GM12878 (cell line): ENCODE data around the gene ELK4. TPM values are rescaled to one million over a fixed set of nuclear protein-coding genes. Genes with fewer than 3 reads are reported as not detected.
A peak's percentile ranks its signal among the peaks of the same experiment; 100 is the strongest.

Source experiments
- ATAC-seq: fragments of 200-7000 bp; cut with Tn5 transposase; 3 replicates; pipeline ENCODE4 v1.9.1; 2020; ENCODE audit warnings: mild to moderate bottlenecking, moderate library complexity
- BruUV-seq: library from RNA; stranded (reverse); fragments of 400-500 nt; replicated peaks from 2 replicates; lab custom pipeline; 2021; lab: Mats Ljungman, UMichigan
- CTCF ChIA-PET: fragments of 300-600 bp; sonication (Branson Sonifier 250); formaldehyde crosslinking; extraction: SDS; loops from one replicate; lab custom pipeline; 2021; ENCODE audit warnings: inconsistent platforms; lab: Yijun Ruan, JAX
- POLR2A ChIA-PET: fragments of 350-600 bp; formaldehyde crosslinking; extraction: SDS; loops from one replicate; lab custom pipeline; 2021; ENCODE audit warnings: inconsistent platforms; lab: Charles Lee
- RAD21 ChIA-PET: fragments of 300-600 bp; sonication (Branson Sonifier 250); formaldehyde crosslinking; loops from one replicate; lab custom pipeline; 2023; ENCODE audit warnings: antibody characterized with exemption; ENCODE audit not compliant: unreplicated experiment; lab: Charles Lee
- SMC1A ChIA-PET: fragments of 300-600 bp; sonication (Branson Sonifier 250); formaldehyde crosslinking; loops from one replicate; lab custom pipeline; 2023; ENCODE audit not compliant: unreplicated experiment, uncharacterized antibody; lab: Charles Lee
- DNase-seq: peaks from one replicate; pipeline ENCODE4 v3.0.0-alpha.2; 2011; ENCODE audit warnings: low read depth, low spot score
- FAIRE-seq: peaks from 3 replicates; lab custom pipeline; 2011; peaks lifted over from hg19 to GRCh38; lab: Jason Lieb, UNC
- H2AFZ ChIP-seq: 2 replicates; pipeline ENCODE4 v1.6.0; 2011; ENCODE audit warnings: low read depth, low read length, control low read depth; ENCODE audit not compliant: control insufficient read depth
- H3K27ac ChIP-seq: 2 replicates; pipeline ENCODE4 v1.5.1; 2011; ENCODE audit warnings: control low read depth; ENCODE audit not compliant: control insufficient read depth, insufficient read depth
- H3K27me3 ChIP-seq, 2 experiments: replicated peaks in 1 of 2; 2 replicates each; pipeline versions ENCODE4 v1.6.0 to v1.6.1; 2011; ENCODE audit warnings: low read length in 1 of 2; ENCODE audit not compliant: control insufficient read depth in 2 of 2, insufficient read depth in 2 of 2
- H3K36me3 ChIP-seq, 2 experiments: 2 replicates each; pipeline ENCODE4 v1.5.1; 2011; ENCODE audit warnings: low read length in 1 of 2; ENCODE audit not compliant: control insufficient read depth in 2 of 2, insufficient read depth in 2 of 2
- H3K4me1 ChIP-seq: 2 replicates; pipeline ENCODE4 v1.6.1; 2011; ENCODE audit warnings: mild to moderate bottlenecking, low read length, moderate library complexity, mixed read lengths; ENCODE audit not compliant: control insufficient read depth, insufficient read depth
- H3K4me2 ChIP-seq: 2 replicates; pipeline ENCODE4 v1.6.0; 2011; ENCODE audit warnings: control low read depth; ENCODE audit not compliant: control insufficient read depth, insufficient read depth
- H3K4me3 ChIP-seq: fragments of 200-600 bp; sonication (generic); 2 replicates; pipeline ENCODE4 v1.5.1; 2016
- H3K79me2 ChIP-seq: 2 replicates; pipeline ENCODE4 v1.6.0; 2011; ENCODE audit warnings: low read length; ENCODE audit not compliant: control insufficient read depth, insufficient read depth
- H3K9ac ChIP-seq: 2 replicates; pipeline ENCODE4 v1.8.0; 2011; ENCODE audit warnings: low read length, control low read depth, mixed read lengths; ENCODE audit not compliant: control insufficient read depth, insufficient read depth
- H3K9me3 ChIP-seq: replicated peaks from 3 replicates; pipeline ENCODE4 v1.5.1; 2011; ENCODE audit warnings: mild to moderate bottlenecking, low read length; ENCODE audit not compliant: control insufficient read depth, insufficient read depth
- H4K20me1 ChIP-seq: 2 replicates; pipeline ENCODE4 v1.6.0; 2011; ENCODE audit not compliant: control insufficient read depth, insufficient read depth
- BACH1 ChIP-seq: fragments of 450-650 bp; IDR thresholded peaks from 2 replicates; pipeline ENCODE4 v1.6.1; 2017; ENCODE audit warnings: mild to moderate bottlenecking, borderline replicate concordance
- BRCA1 ChIP-seq: IDR thresholded peaks from 2 replicates; pipeline ENCODE4 v1.6.1; 2011; ENCODE audit warnings: low read depth, low read length, improper control_type of control experiment
- EED ChIP-seq: sonication (generic); IDR thresholded peaks from 2 replicates; pipeline ENCODE4 v1.6.1; 2016; ENCODE audit warnings: antibody characterized with exemption, low read depth
- FOXM1 ChIP-seq: IDR thresholded peaks from 2 replicates; pipeline ENCODE4 v1.6.1; 2012; ENCODE audit warnings: low read depth, mild to moderate bottlenecking, inconsistent platforms, low read length, moderate library complexity
- IKZF1 ChIP-seq: fragments of 450-650 bp; conservative IDR thresholded peaks from 2 replicates; pipeline ENCODE4 v1.6.1; 2017; ENCODE audit warnings: antibody characterized with exemption, mild to moderate bottlenecking
- IRF4 ChIP-seq: IDR thresholded peaks from 2 replicates; pipeline ENCODE4 v1.6.1; 2011; ENCODE audit warnings: low read depth, low read length
- MYB ChIP-seq: fragments of 150-350 bp; IDR thresholded peaks from 2 replicates; pipeline ENCODE4 v1.6.1; 2014; ENCODE audit warnings: mild to moderate bottlenecking, low read depth, low read length, borderline replicate concordance
- PAX5 ChIP-seq: IDR thresholded peaks from 2 replicates; pipeline ENCODE4 v1.6.1; 2011; ENCODE audit warnings: low read depth, low read length, borderline replicate concordance
- RAD21 ChIP-seq: IDR thresholded peaks from 2 replicates; pipeline ENCODE4 v1.6.1; 2011; ENCODE audit warnings: mild to moderate bottlenecking, low read depth, low read length, moderate library complexity; ENCODE audit not compliant: insufficient read depth
- RUNX3 ChIP-seq: IDR thresholded peaks from 2 replicates; pipeline ENCODE4 v1.6.1; 2012; ENCODE audit warnings: low read length, inconsistent platforms
- SMARCA5 ChIP-seq: fragments of 450-650 bp; IDR thresholded peaks from 2 replicates; pipeline ENCODE4 v1.6.1; 2017; ENCODE audit warnings: mild to moderate bottlenecking
- SMC3 ChIP-seq: IDR thresholded peaks from 2 replicates; pipeline ENCODE4 v1.6.1; 2011; ENCODE audit warnings: low read length, improper control_type of control experiment, borderline replicate concordance
- YY1 ChIP-seq: IDR thresholded peaks from 2 replicates; pipeline ENCODE4 v1.6.1; 2011; ENCODE audit warnings: low read depth, mild to moderate bottlenecking, low read length
- ZNF24 ChIP-seq: fragments of 450-650 bp; IDR thresholded peaks from 2 replicates; pipeline ENCODE4 v1.6.1; 2017; ENCODE audit warnings: antibody characterized with exemption, mild to moderate bottlenecking
- WGBS: methylation state at CpG from one replicate; pipeline ENCODE4 v1.1.6; 2016; ENCODE audit warnings: low lambda C conversion rate; ENCODE audit not compliant: insufficient replicate concordance, insufficient coverage; ENCODE audit errors: missing lambda C conversion rate; 5-methylcytosine and 5-hydroxymethylcytosine counted together
- in situ Hi-C: fragments of 300-500 bp; cut with MboI; formaldehyde crosslinking; loops from 9 replicates; pipeline ENCODE4 v1.14.3; 2018; ENCODE audit warnings: mixed read lengths
- intact Hi-C: fragments of 100-400 bp; cut with micrococcal nuclease; formaldehyde crosslinking; loops from one replicate; pipeline ENCODE4 v1.14.2; 2022; ENCODE audit not compliant: unreplicated experiment
- polyA plus RNA-seq, 11 experiments: library from polyadenylated mRNA; depleted of rRNA in 4 of 11; unstranded in 6 of 11; stranded (reverse) in 5 of 11; fragments of >200 nt; fragmentation: Nextera tagmentation in 4 of 11; fragmentation: Illumina TruSeq in 1 of 11; extraction: Ambion mirVana in 4 of 11; extraction: Trizol in 1 of 11; gene quantifications; 1 replicate in 1 of 11; 2 replicates in 10 of 11; pipeline versions ENCODE4 v1.2.1 to v1.2.3, GENCODE V29; 2011 to 2016; ENCODE audit warnings: inconsistent platforms in 2 of 11, missing spikeins in 2 of 11, low read depth in 1 of 11
- total RNA-seq, 4 experiments: library from RNA; depleted of rRNA in 3 of 4; stranded (reverse); fragments of >200 nt in 3 of 4; fragmentation: Illumina TruSeq in 1 of 4; extraction: Trizol in 1 of 4; gene quantifications; 2 replicates each; pipeline versions ENCODE4 v1.2.1 to v1.2.3, GENCODE V29; 2013 to 2021
- TF ChIP-seq, protein P1 (sequence below): fragments of 450-650 bp; IDR thresholded peaks from 2 replicates; pipeline ENCODE4 v1.6.1; 2017; ENCODE audit warnings: mild to moderate bottlenecking
- TF ChIP-seq, protein P2 (sequence below): fragments of 150-350 bp; IDR thresholded peaks from 2 replicates; pipeline ENCODE4 v1.6.1; 2014; ENCODE audit warnings: mild to moderate bottlenecking, low read depth, low read length
- TF ChIP-seq, protein P3 (sequence below), 3 experiments: IDR thresholded peaks in 2 of 3; conservative IDR thresholded peaks in 1 of 3; 2 replicates each; pipeline ENCODE4 v1.5.1; 2011; ENCODE audit warnings: low read depth in 3 of 3, low read length in 3 of 3, mild to moderate bottlenecking in 3 of 3, control low read depth in 2 of 3, moderate library complexity in 2 of 3, inconsistent platforms in 1 of 3, mixed read lengths in 1 of 3; ENCODE audit not compliant: control insufficient read depth in 2 of 3, insufficient read depth in 1 of 3; ENCODE audit errors: extremely low read depth in 1 of 3

The ELK4 gene
- total and polyA plus RNA-seq, 10 of the 15 experiments (the other 5 are each of a cell fraction or from before 2014, with no cell fraction given), result 5.2 to 71.5 (median 18.5) TPM

DNA sequence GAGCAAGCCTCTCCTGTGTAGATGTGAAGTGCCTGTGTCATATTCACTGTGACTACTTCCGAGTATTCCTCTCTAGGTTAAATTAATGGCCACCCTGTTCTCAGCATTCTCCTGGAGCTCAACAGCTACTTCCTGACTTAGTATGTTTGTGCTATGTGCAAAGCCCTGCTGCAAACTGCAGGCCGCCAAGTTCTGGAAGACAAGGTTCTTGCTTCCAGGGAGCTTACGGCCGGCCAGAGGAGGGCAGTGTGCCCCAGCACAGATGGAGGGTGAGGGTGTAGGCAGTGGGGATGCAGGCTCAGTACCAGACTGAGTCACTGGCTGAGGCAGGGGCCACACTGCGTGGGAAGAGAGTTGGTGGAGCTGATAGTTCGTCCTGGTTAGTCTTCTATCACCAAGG is 43.2 kb downstream of the ELK4 start:
- FAIRE-seq (no peak), DNase-seq (no peak), ATAC-seq (peak; percentile 10; the same call in 1 of the 3 replicates)
- Histone ChIP-seq H3K27me3 (no peaks in the 10 kb centered on the region), H3K4me3 (no peak overlapping the region), H3K79me2 (peaks cover 7% of the 10 kb centered on the region), H3K4me2 (no peak overlapping the region), H3K4me1 (peaks cover 9% of the 10 kb centered on the region), H3K27ac (no peak overlapping the region), H4K20me1 (no peaks in the 10 kb centered on the region), H2AFZ (no peak overlapping the region), H3K36me3 (no peaks in the 10 kb centered on the region), H3K9me3 (no peaks in the 10 kb centered on the region), H3K9ac (no peak overlapping the region)
- in situ Hi-C loops (loop anchor here (5.0 kb wide), 1 partner anchor 124 kb away; no protein-coding TSS in a partner anchor), intact Hi-C loops (no loop called here)
- ChIA-PET CTCF (interaction anchor here (0.5 to 12.3 kb wide), 24 partner anchors 12 to 501 kb away, joined by 3 to 575 read pairs (median 4); partner anchors contain the start of genes ELK4 and SLC45A3), SMC1A (interaction anchor here (0.8 to 11.9 kb wide), 10 partner anchors 24 to 193 kb away, joined by 3 to 415 read pairs (median 6); partner anchors contain the start of gene ELK4), RAD21 (interaction anchor here (0.6 to 11.8 kb wide), 12 partner anchors 42 to 389 kb away, joined by 3 to 452 read pairs (median 4); partner anchors contain the start of gene ELK4), POLR2A (interaction anchor here (0.9 to 1.1 kb wide), 2 partner anchors 43 to 67 kb away, joined by 3 to 5 read pairs; partner anchors contain the start of gene ELK4)
- no TSS peak for BruUV-seq
- 8% methylated on average over 6 of the region's 6 CpGs for WGBS
- TF ChIP-seq SMC3 (peak; percentile 42), EED (0 out of 2 replicates have a peak, but pooled peaks have one; percentile 20), IRF4 (no peak), IKZF1 (0 out of 2 replicates have a peak, but pooled peaks have one; percentile 20), FOXM1 (no peak), BRCA1 (no peak), RUNX3 (0 out of 2 replicates have a peak, but pooled peaks have one; percentile 20), SMARCA5 (peak; percentile 57; the same call in 1 of the 2 replicates), BACH1 (no peak), ZNF24 (peak; percentile 62; the same call in 1 of the 2 replicates), YY1 (0 out of 2 replicates have a peak, but pooled peaks have one; percentile 48), PAX5 (peak; percentile 24; the same call in 1 of the 2 replicates), MYB (no peak), RAD21 (peak; percentile 60; the same call in 1 of the 2 replicates)
- TF ChIP-seq, protein P1, sequence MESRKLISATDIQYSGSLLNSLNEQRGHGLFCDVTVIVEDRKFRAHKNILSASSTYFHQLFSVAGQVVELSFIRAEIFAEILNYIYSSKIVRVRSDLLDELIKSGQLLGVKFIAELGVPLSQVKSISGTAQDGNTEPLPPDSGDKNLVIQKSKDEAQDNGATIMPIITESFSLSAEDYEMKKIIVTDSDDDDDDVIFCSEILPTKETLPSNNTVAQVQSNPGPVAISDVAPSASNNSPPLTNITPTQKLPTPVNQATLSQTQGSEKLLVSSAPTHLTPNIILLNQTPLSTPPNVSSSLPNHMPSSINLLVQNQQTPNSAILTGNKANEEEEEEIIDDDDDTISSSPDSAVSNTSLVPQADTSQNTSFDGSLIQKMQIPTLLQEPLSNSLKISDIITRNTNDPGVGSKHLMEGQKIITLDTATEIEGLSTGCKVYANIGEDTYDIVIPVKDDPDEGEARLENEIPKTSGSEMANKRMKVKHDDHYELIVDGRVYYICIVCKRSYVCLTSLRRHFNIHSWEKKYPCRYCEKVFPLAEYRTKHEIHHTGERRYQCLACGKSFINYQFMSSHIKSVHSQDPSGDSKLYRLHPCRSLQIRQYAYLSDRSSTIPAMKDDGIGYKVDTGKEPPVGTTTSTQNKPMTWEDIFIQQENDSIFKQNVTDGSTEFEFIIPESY, result peak; percentile 74; the same call in 1 of the 2 replicates
- TF ChIP-seq, protein P2, sequence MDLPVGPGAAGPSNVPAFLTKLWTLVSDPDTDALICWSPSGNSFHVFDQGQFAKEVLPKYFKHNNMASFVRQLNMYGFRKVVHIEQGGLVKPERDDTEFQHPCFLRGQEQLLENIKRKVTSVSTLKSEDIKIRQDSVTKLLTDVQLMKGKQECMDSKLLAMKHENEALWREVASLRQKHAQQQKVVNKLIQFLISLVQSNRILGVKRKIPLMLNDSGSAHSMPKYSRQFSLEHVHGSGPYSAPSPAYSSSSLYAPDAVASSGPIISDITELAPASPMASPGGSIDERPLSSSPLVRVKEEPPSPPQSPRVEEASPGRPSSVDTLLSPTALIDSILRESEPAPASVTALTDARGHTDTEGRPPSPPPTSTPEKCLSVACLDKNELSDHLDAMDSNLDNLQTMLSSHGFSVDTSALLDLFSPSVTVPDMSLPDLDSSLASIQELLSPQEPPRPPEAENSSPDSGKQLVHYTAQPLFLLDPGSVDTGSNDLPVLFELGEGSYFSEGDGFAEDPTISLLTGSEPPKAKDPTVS, result no peak
- TF ChIP-seq, protein P3, sequence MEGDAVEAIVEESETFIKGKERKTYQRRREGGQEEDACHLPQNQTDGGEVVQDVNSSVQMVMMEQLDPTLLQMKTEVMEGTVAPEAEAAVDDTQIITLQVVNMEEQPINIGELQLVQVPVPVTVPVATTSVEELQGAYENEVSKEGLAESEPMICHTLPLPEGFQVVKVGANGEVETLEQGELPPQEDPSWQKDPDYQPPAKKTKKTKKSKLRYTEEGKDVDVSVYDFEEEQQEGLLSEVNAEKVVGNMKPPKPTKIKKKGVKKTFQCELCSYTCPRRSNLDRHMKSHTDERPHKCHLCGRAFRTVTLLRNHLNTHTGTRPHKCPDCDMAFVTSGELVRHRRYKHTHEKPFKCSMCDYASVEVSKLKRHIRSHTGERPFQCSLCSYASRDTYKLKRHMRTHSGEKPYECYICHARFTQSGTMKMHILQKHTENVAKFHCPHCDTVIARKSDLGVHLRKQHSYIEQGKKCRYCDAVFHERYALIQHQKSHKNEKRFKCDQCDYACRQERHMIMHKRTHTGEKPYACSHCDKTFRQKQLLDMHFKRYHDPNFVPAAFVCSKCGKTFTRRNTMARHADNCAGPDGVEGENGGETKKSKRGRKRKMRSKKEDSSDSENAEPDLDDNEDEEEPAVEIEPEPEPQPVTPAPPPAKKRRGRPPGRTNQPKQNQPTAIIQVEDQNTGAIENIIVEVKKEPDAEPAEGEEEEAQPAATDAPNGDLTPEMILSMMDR (IDR thresholded peaks at IDR 0.05 in 2 of 3, conservative IDR thresholded peaks at IDR 0.05 in 1 of 3; ENCODE audit: control insufficient read depth in 2 of 3, extremely low read depth in 1 of 3, insufficient read depth in 1 of 3, low read depth in 3 of 3, low read length in 3 of 3), result peak; percentile 48 to 55 (median 51); a peak in 5 of 6 replicates
